Keratinocyte (primary cell): Measurements from ENCODE around the gene CEACAM21. TPM values are rescaled to one million over a fixed set of nuclear protein-coding genes. Genes with fewer than 3 reads are reported as not detected.

Experiments used
- DNase-seq: peaks from one replicate; pipeline ENCODE4 v3.0.0-alpha.2; 2011; ENCODE audit warnings: low read depth, missing footprints, low spot score
- FAIRE-seq: peaks from 2 replicates; lab custom pipeline; 2011; peaks lifted over from hg19 to GRCh38; lab: Jason Lieb, UNC
- H2AFZ ChIP-seq: 2 replicates; pipeline ENCODE4 v1.6.0; 2012; ENCODE audit warnings: low read length, control low read depth, inconsistent platforms; ENCODE audit not compliant: control insufficient read depth
- H3K27ac ChIP-seq: 2 replicates; pipeline ENCODE4 v1.5.1; 2011; ENCODE audit warnings: low read length; ENCODE audit not compliant: control insufficient read depth, insufficient read depth
- H3K27me3 ChIP-seq: 3 replicates; pipeline ENCODE4 v1.6.0; 2011; ENCODE audit warnings: low read length; ENCODE audit not compliant: control insufficient read depth, insufficient read depth; ENCODE audit errors: extremely low read depth
- H3K36me3 ChIP-seq, 2 experiments: 2 replicates in 1 of 2; 3 replicates in 1 of 2; pipeline ENCODE4 v1.5.1; 2011; ENCODE audit warnings: low read length in 2 of 2, mild to moderate bottlenecking in 1 of 2; ENCODE audit not compliant: control insufficient read depth in 2 of 2, insufficient read depth in 2 of 2; ENCODE audit errors: extremely low read depth in 1 of 2
- H3K4me1 ChIP-seq: 3 replicates; pipeline ENCODE4 v1.5.1; 2011; ENCODE audit warnings: low read length; ENCODE audit not compliant: control insufficient read depth, insufficient read depth; ENCODE audit errors: extremely low read depth
- H3K4me2 ChIP-seq: 3 replicates; pipeline ENCODE4 v1.6.0; 2011; ENCODE audit warnings: low read depth, low read length; ENCODE audit not compliant: control insufficient read depth, insufficient read depth; ENCODE audit errors: extremely low read depth
- H3K4me3 ChIP-seq, 3 experiments: fragments of 200-600 bp in 1 of 3; sonication (generic) in 1 of 3; 2 replicates in 2 of 3; 3 replicates in 1 of 3; pipeline ENCODE4 v1.5.1; 2011 to 2016; ENCODE audit warnings: low read length in 3 of 3, mild to moderate bottlenecking in 3 of 3, control low read depth in 2 of 3, inconsistent platforms in 1 of 3, low read depth in 1 of 3, mixed read lengths in 1 of 3, mixed run types in 1 of 3, moderate library complexity in 1 of 3; ENCODE audit not compliant: control insufficient read depth in 2 of 3, insufficient read depth in 2 of 3; ENCODE audit errors: extremely low read depth in 1 of 3
- H3K79me2 ChIP-seq: 2 replicates; pipeline ENCODE4 v1.6.0; 2012; ENCODE audit warnings: low read length; ENCODE audit not compliant: control insufficient read depth, insufficient read depth
- H3K9ac ChIP-seq: 3 replicates; pipeline ENCODE4 v1.6.0; 2011; ENCODE audit warnings: low read length; ENCODE audit not compliant: control insufficient read depth, insufficient read depth; ENCODE audit errors: extremely low read depth
- H3K9me1 ChIP-seq: 3 replicates; pipeline ENCODE4 v1.6.0; 2011; ENCODE audit warnings: low read length; ENCODE audit not compliant: control insufficient read depth, insufficient read depth; ENCODE audit errors: extremely low read depth
- H3K9me3 ChIP-seq: 2 replicates; pipeline ENCODE4 v1.5.1; 2012; ENCODE audit warnings: low read depth, low read length; ENCODE audit not compliant: control insufficient read depth
- H4K20me1 ChIP-seq: 3 replicates; pipeline ENCODE4 v1.6.0; 2011; ENCODE audit warnings: low read length; ENCODE audit not compliant: control insufficient read depth, insufficient read depth; ENCODE audit errors: extremely low read depth
- CTCF ChIP-seq, 3 experiments: IDR thresholded peaks in 1 of 3; conservative IDR thresholded peaks in 1 of 3; optimal IDR thresholded peaks in 1 of 3; 2 replicates in 2 of 3; 3 replicates in 1 of 3; pipeline versions ENCODE3 to v1.5.1; 2011; ENCODE audit warnings: low read length in 3 of 3, mild to moderate bottlenecking in 3 of 3, moderate library complexity in 2 of 3, control low read depth in 1 of 3, inconsistent platforms in 1 of 3; ENCODE audit not compliant: insufficient read depth in 2 of 3; ENCODE audit errors: extremely low read depth in 1 of 3
- EZH2 ChIP-seq: IDR thresholded peaks from one replicate; pipeline ENCODE4 v1.6.1; 2012; ENCODE audit warnings: inconsistent platforms, mild to moderate bottlenecking, low read length, moderate library complexity
- dilution Hi-C: fragments of 300-500 bp; cut with MboI; formaldehyde crosslinking; loops from one replicate; pipeline ENCODE4 v1.7.0; 2020; ENCODE audit warnings: low sequenced_read_pairs; ENCODE audit not compliant: extremely low pct_ligation_motif_present
- polyA plus RNA-seq, 5 experiments: library from polyadenylated mRNA; depleted of rRNA in 3 of 5; stranded (reverse) in 3 of 5; stranded (forward) in 1 of 5; unstranded in 1 of 5; fragments of >200 nt; gene quantifications; 1 replicate in 1 of 5; 2 replicates in 3 of 5; 3 replicates in 1 of 5; pipeline versions ENCODE4 v1.2.1 to v1.2.3, GENCODE V29; 2011 to 2012; ENCODE audit warnings: missing spikeins in 2 of 5, low read depth in 1 of 5, low replicate concordance in 1 of 5

CEACAM21 gene
- polyA plus RNA-seq, 1 donor (not counting 4 experiments of a cell fraction or from before 2014, with no cell fraction given) = not detected

GRCh38 chr19:41623360-41623759, 47.4 kb downstream of the CEACAM21 start:
- Histone ChIP-seq H3K9me1 (no peaks in the 10 kb centered on the region), H3K9me3 (no peaks in the 10 kb centered on the region), H3K27me3 (no peaks in the 10 kb centered on the region), H3K4me3 (no peak overlapping the region), H2AFZ (no peak overlapping the region), H3K79me2 (no peaks in the 10 kb centered on the region), H3K4me2 (no peak overlapping the region), H3K4me1 (no peaks in the 10 kb centered on the region), H4K20me1 (no peaks in the 10 kb centered on the region), H3K27ac (no peak overlapping the region), H3K36me3 (no peaks in the 10 kb centered on the region), H3K9ac (no peak overlapping the region)
- no peak for FAIRE-seq
- dilution Hi-C loops = no loop called here
- TF ChIP-seq EZH2 (no peak), CTCF (optimal IDR thresholded peaks at IDR 0.05 in 1 of 3, IDR thresholded peaks at IDR 0.05 in 1 of 3, conservative IDR thresholded peaks at IDR 0.05 in 1 of 3; ENCODE audit: extremely low read depth in 1 of 3, insufficient read depth in 2 of 3, low read length in 3 of 3) (no peak)
- DNase-seq = no peak

GRCh38 chr19:41624515-41624914, 48.5 kb downstream of the CEACAM21 start:
- DNase-seq = no peak
- Histone ChIP-seq H3K79me2 (no peaks in the 10 kb centered on the region), H4K20me1 (no peaks in the 10 kb centered on the region), H3K9me1 (no peaks in the 10 kb centered on the region), H3K27ac (no peak overlapping the region), H3K4me2 (no peak overlapping the region), H3K36me3 (no peaks in the 10 kb centered on the region), H3K27me3 (no peaks in the 10 kb centered on the region), H3K4me1 (no peaks in the 10 kb centered on the region), H3K9ac (no peak overlapping the region), H3K9me3 (no peaks in the 10 kb centered on the region), H3K4me3 (no peak overlapping the region), H2AFZ (no peak overlapping the region)
- FAIRE-seq = no peak
- dilution Hi-C loops = no loop called here
- no peak for TF ChIP-seq CTCF (optimal IDR thresholded peaks at IDR 0.05 in 1 of 3, IDR thresholded peaks at IDR 0.05 in 1 of 3, conservative IDR thresholded peaks at IDR 0.05 in 1 of 3; ENCODE audit: extremely low read depth in 1 of 3, insufficient read depth in 2 of 3, low read length in 3 of 3)
- no peak for TF ChIP-seq EZH2
